CD4-positive, alpha-beta T cell treated with Interleukin-17A for 4 hours (primary cell): ENCODE measurements around the gene IRAK2.

Source experiments
- DNase-seq: peaks from one replicate; pipeline ENCODE4 v3.0.0-alpha.2; 2020; ENCODE audit warnings: mixed read lengths

IRAK2 gene

DNA sequence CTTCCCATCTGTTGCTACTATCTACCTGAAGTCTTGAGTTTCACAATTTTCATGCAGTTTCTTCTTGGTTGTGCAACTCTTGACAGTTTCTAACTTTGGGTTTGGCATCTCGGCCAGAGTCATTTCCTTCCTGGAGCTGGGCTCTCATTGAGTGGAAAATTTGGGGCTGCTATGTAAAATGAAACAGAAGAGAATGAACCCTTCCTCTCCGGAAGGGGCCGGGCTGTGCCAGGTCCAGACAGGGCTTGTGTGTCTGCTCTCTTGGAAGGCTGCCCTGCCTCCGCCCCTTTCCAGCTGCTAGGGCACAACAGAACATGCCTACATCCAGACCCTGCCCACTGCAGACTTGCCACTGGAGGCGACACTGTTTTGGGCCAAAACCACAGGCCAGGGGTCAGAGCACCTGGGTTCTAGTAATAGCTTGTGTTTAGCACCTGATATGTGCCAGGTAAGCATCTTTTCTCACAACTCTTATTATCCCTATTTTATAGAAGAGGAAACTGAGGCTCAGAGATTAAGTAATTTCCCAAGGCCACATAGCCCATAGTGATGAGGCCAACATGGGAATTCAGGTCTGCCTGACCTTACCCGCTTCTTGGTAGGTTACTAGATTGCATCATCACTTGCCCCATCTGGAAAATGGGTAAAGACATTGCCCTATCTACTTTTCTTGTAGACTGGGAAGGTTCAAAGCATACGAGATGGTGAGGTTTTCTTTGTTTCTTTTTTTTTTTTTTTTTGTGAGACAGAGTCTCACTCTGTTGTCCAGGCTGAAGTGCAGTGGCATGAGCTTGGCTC, 25.0 kb downstream of the IRAK2 start:
- peak; percentile 55 for DNase-seq

DNA sequence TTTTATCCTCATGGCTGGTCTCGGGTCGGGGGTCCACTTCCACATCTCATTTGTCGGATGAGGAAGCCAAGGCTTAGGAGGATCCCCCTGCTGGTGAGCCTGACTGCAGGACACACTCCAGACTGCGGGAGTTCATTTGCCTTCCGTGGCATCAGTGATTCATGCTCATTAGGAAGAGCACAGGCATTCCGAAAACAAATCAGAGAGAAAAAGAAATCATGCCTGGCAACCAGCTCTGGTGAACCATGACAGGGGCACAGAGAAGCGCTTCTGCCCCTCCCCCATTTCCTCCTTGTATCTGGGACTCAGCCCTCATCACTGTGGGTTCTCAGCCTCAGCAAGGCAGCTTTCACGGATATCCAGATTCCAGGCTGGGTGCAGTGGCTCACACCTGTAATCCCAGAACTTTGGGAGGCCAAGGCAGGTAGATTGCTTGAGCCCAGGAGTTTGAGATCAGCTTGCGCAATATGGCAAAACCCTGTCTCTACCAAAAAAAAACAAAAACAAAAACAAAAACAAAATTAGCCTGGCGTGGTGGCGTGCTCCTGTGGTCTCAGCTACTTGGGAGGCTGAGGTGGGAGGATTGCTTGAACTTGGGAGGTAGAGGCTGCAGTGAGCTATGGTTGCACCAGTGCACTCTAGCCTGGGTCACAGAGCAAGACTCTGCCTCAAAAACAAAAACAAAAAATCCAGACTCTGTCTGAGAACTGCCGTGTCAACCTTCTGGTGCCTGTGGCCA, 28.4 kb downstream of the IRAK2 start:
- DNase-seq: peak; percentile 86

DNA sequence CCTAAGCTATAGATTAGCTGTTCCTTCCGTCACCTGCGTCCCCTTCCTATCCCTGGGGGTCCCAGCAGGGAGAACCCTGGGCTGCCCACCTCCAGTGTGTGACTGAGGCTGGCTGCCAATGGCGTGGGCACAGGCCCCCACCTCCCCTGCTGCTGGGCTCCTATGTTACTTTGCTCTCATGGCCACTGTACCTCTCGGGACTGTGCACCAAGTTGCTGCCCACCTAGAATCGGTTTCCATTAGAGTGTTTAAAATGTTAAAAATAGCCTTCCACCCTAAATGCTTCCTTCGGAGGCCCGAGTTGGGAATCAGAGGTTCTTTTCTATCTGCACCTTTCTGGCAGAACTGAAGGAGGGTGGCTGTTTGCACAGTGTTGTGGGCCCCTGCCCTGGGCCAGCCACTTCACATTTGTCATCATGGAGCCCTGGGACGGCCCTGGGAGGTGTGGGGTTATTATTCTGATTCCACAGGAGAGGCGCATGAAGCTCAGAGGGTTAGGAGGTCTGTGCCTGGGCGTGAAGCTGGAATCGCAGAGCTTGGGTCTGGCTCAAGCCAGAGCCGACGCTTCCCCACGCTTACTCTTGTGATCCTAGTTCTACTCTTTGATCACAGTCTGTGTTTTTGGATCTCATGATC, 29.1 kb downstream of the IRAK2 start:
- peak; percentile 9 for DNase-seq

DNA sequence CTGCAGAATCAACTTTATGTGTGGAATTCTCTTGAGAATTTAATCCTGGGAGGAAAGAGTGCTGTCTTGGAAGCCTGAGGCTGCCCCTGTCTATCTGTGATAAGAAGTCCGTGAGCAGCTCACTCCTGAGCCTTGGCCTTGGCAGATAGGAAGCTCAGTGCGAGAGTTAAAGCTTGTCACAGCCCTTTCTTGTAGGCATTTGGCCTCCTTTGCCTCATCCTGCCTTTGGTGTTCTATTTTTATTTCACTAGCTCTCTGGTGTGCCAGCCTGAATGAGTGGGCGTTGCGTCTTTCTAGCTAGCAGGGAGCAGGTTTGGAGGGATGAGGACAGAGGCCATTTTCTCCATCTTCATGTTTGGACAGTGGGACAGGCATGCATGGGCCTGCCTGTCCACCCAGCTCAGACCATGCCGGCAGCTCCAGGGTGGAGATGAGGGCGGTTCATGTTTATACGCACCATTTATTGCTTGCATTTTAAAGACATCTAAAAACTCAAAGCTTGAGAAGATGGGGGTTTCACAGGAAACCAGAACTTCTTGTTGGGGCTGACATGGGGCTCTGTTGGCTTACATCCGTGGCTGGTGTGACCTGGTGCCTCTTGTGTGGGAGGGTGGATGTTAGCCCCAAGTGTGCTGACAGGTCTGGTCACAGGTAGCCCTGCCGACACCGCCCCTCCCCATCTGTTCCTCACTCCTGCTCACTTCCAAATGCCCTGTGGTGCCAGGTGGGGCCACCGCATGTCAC, 29.8 kb downstream of the IRAK2 start:
- peak; percentile 62 for DNase-seq

DNA sequence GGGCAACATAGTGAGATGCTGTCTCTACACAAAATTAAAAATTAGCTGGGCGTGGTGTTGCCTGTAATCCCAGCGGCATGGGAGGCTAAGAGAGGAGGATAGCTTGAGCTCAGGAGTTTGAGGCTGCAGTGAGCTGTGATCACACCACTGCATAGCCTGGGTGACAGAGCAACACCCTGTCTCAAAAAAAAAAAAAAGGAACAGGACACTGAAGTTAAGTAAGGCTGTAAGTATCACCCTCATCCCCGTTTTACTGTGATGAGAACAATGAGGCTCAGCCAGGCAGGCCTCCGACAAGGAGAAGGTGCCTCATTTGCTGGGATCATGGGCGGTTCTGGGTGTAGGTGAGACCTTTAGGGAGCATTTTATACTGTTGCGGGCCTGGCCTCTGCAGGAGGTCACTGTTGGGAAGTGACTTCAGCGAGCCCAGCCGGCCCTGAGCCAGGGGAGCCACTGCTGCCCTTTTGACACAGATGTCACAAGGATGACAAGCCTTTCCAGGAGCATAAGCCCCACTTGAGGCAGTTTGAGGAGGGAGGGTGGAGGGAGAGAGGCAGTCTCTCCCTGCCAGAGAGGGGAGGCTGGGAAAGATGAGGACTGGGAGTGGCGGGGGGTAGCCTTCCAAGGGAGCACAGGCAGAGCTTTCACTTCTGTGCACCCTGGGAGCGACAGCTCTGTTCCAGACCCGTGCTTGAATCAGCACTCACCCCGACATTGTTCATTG, 30.8 kb downstream of the IRAK2 start:
- no peak for DNase-seq

DNA sequence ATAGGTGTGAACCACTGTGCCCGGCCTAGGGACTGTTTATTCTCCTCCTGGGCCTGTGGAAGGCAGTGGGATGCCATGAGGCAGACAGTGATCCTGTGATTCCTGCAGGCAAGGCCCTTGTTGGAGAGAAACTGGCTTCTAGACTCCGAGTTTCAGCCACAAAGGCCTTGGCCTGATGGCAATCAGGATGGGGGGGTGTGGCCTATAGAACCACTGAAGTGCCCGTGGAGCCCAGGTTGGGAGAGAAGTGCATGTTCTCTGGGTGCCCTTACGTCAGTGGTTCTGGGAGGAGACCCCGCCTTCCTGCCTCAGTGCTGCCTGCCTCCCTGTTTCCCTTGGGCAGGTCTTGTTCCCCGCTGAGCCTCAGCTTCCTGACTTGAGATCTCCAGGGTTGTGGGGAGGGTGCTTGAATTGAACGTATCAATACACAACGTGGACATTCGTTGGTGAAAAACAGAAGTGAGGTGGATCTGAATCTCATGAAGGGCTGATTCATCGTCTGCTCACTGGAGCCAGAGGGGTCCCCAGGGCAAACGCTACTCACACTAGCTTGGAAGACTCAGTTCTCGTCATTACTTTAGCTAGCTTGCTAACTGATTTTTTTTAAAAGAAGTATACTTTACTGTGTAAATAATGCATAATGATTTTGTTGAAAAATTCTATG, 31.8 kb downstream of the IRAK2 start:
- DNase-seq: peak; percentile 13

DNA sequence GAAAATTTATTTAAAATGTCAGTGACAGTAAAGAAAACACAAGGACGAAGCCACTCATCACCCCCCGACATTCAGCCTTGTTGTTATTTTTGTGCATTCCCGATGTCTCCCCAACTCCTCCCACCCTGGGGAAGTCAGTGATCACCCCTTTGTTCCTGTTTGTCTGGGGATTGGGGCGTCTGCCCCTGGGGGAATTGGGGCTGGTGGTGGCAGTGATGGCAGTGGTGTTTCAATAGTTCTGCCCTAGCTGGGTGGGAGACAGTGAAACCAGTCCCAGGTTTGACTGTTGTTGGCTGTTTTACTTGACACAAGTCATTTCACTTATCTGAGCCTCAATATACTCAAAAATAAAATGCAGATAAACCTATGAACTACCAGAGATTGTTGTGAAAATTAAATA, 33.5 kb downstream of the IRAK2 start:
- DNase-seq: no peak

DNA sequence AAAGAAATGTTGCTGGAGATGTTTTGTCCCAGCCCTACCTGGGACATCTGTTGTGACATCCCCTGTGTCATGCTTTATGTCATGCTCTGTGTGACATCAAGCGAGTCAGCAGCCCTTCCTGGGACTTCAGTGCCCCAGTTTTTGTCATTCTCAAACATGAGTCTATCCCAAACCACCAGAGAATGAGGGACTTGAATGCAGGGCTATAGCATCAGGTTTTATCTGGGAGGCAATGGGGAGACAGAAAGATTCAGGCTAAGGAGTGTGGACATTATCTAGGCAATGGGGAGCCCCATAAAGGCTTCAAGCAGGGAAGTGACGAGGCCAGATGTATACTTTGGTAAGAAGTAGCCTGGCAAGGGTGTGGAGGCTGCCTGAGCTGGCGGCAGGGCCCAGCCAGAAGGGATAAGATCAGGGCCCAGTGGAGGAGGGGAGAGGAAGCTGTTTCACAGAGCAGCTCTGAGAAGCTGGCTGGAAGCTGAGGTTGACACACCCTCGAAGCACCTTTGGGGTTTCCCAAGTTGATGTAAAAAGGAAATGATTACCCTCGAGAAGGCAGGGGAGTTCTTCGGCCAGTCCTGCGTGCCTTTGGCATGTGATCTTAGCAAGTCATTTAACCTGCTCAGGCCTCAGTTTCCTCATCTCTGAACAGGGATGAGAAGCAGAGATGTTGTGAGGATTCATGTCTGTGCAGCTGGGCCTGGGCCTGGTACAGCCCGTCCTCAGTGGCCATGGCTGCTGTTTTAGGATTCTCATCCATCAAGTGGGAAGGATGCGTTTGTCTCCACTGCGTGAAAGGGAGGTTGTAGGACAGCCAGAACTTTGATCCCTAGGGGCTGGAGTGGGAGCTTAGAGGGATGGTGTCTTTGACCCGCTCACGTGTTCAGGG, 34.3 kb downstream of the IRAK2 start:
- DNase-seq: peak; percentile 80

DNA sequence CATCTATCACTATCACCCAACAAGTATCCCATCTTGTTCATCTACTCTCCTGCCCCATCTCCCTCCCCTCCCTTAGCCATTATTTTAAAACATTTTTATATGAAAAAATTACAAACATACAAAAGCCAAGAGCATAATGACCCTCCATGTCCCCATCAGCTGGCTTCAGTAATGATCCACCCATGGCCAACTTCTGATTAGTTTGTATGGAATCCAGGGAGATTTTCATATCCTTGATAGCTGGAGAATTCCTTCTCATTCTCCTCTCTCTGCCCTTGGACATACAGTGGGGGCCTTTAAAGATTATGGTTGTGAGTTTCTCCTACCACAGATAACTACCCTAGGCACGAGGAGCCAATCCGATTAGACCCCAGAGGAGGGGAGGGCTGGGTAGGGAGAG, 40.2 kb downstream of the IRAK2 start:
- no peak for DNase-seq

DNA sequence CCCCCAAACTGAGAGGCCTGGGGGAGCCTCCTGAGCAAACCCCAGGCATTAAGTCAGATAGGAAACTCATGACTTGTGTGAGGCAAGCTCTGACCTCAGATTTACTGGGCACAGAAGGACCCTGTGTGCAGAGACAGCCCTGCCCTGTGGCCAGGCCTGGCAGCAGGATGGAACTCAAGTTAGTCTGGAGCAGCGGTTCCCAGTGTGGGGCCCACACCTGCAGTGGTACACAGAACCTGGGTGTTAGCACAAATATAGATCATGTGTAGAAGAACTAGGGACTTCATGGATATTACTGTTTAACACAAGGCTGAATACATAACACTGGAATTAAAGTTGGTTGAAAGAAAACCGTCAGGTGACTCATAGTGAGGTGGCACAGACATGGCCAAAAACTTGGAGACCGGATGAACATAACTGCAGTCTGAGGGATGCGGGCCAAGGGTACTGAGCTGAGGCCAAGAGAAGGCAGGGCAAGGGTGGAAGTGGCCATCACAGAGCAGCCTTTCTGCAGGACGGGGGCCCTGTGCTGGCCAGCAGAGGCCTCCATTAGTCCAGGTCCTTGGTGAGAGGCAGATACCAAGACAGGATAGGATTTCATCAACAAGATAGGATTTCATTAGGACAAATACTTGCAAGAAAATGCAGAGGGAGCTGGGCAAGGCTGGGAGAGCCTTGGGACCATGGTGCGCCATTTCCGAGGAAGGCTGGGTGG, 40.9 kb downstream of the IRAK2 start:
- DNase-seq: no peak

DNA sequence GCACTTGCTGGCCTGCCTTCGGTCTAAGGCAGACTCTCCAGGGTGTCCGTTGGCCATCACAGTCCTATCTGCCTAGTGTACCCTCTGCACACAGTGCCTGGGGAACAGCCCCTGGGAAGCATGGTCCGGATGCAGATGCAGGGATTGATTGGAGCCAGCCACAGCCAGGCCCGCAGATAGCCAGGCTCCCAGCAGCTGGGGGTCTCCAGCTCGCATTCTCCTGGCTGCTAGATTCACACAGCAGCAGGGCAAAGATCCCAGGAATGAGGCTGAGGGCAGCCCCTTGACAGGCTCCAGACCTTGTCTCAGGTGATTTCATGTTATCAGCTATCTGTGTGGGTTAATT, 41.4 kb downstream of the IRAK2 start:
- no peak for DNase-seq

DNA sequence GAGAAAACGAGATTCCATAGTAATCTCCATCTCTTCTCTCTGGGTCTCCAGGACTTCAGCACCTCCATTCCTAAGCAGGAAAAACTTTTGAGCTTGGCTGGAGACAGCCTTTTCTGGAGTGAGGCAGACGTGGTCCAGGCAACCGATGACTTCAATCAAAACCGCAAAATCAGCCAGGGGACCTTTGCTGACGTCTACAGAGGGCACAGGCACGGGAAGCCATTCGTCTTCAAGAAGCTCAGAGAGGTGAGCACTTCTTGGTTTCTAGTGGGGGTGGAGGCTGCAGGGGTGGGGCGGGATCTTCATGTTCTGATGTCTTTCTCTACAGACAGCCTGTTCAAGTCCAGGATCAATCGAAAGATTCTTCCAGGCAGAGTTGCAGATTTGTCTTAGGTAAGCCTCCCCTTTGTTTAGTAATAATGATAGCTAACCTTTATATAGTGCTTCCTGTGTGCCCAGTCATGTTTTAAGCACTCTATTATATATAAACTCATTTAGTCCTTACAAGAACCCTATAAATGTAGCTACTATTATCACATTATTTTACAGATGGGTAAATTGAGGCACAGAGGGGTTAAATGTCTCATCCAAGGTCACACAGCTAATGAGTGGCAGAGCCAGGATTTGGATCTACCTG, 48.6 kb downstream of the IRAK2 start:
- DNase-seq: no peak

DNA sequence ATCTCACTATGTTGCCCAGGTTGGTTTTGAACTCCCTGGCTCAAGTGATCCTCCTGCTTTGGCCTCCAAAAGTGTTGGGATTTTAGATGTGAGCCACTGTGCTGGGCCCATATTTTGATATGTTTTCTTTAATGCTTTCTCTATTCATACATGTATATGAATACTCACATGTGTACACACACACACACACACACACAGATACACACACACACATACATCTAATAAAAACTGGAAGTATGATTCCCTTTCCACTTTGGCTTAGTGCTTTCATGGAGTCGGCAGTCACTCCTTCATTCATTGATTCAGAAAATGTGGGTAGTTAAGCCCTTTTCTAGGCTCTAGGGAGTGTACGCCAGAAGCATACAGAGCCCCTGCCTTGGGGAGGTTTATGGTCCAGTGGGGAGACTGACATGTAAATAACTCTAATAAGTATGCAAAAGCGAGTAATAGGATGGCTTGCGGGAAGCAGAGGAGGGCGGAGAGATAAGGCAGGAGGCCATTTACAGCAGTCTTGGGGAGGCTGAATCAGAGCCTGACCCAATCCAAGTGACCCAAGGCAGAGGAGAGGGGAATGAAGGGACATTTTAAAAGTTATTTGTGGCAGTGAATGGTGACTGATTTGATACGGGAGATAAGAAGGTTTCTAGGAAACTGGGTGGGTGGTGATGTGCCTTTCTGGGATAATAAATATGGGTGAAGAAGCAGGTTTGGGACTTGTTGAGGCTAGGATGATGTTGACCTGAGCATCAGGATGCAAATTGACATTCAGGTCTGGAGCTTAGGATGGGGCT, 51.1 kb downstream of the IRAK2 start:
- DNase-seq: no peak

DNA sequence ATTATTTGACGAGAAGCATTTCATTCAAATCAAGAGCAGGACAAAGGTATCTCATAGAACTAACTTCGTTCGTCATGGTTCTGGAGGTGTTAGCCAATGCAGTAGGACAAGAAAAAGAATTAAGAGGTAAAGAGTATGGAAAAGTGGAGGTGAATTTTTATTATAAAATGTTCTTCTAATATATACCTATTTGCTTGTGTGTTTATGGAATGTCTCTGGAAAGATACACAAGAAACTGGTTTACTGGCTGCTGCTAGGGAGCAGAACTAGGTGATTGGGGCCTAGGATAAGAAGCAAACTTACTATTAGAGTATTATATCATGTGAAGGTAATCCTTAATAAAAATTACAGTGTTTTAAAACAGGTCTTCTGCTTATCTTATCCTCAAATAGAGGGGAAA, 52.6 kb downstream of the IRAK2 start:
- DNase-seq: no peak

DNA sequence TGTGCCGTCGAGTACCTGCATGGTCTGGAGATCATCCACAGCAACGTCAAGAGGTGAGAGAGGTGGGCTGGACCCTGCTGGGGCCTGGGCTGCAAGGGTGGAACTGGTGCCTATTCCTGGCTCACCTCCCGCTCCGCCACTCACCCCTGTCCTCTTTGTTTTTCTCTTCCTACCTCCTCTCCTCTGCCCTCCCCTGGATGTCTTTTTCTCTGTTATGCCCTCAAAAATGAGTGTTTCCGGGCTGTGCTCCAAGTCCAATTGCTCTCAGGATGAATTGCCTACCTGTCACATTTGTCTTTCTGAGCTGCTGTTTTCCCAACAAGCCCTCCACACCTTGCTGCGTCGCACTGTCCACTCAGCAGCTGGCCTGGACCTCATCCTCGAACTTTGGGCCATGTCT, 55.0 kb downstream of the IRAK2 start:
- DNase-seq: no peak

DNA sequence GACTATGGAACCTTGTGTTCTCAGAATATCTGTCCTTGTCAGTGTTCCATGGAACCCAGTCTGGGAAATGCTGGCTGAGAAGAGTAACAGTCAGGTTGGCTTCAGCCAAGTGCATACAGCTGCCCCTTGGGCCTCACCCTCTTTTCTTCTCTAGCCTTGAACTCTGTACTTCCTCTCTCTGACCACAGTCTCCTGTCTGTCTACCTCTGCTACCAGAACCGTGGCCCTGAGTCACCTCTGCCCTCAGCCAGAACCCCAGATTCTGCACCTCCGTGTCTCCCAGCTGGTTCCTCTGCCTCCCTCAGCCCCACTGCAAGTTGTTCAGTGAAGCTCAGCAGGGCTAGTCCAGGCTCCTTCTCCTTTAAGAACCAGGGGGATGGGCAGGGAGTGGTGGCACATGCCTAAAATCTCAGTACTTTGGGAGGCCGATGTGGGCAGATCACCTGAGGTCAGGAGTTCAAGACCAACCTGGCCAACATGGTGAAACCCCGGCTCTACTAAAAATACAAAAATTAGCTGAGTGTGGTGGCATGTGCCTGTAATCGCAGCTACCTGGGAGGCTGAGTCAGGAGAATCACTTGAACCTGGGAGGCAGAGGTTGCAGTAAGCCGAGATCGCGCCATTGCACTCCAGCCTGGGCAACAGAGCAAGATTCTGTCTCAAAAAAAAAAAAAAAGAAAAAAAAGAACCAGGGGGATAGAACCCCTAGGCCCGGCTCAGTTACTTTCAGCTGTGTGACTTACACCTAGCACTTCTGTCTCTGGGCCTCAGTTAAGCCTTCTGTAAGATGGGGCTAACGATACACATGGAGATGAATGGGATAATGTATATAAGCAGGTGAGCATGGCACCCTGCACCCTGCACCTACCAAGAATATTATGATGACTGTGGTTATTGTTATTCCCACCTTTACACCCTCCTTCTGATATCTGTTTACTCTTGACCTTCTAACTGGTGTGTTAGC, 59.2 kb downstream of the IRAK2 start:
- DNase-seq: peak; percentile 72

DNA sequence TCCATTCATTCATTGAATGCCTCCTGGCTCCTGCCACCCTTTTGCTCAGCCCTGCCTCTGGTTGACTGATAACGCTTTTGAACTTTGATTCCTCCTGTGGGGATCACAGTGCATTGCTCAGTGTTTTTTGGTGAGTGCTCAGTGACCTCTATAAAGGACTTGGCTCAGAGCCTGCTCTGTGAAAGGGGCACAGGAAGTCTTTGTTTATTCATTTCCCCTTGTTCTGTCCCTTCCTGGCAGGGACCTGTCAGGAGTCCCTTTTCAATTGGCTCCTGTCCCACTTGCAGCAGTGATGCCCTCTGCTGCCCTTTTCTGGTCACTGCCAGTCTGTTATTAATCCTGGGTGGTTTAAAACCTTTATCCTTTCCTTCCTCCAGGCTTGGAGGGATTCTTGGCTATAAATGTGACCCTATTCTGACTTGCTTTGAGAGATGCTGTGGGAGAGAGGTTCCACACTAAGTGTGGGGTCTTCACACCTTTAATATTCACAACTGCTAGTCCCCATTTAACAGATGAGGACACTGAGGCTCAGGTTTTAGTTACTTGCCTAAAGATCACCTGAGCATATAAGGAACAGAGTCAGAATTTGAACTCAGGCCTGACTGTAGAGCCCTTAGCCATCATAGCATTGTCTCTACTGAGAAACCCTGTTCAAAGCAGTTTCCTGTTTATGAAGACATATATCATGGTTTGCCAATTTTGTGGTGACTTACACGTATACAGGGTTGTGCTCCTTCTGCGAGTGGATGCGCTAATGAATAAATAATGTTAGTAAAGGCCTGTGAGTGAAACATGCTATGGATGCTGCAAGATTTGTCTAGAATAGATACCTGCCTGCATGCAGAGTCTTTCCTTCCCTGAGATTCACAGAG, 60.3 kb downstream of the IRAK2 start:
- DNase-seq: peak; percentile 73
